Colonic mucosa (tissue), 4 donors: ENCODE data around the gene ARPC2. TPM values are rescaled to one million over a fixed set of nuclear protein-coding genes. Genes with fewer than 3 reads are reported as not detected.
A peak's percentile ranks its signal among the peaks of the same experiment; 100 is the strongest.

Source experiments
- DNase-seq: peaks from one replicate; pipeline ENCODE4 v3.0.0-alpha.2; 2020
- H3K27ac ChIP-seq: fragments of 200-600 bp; one replicate; pipeline ENCODE4 v1.8.0; 2021
- H3K27me3 ChIP-seq: fragments of 200-600 bp; one replicate; pipeline ENCODE4 v1.8.0; 2021
- H3K36me3 ChIP-seq: fragments of 200-600 bp; one replicate; pipeline ENCODE4 v1.8.0; 2021
- H3K4me1 ChIP-seq: fragments of 200-600 bp; one replicate; pipeline ENCODE4 v1.8.0; 2021; ENCODE audit warnings: mild to moderate bottlenecking
- H3K4me3 ChIP-seq: fragments of 200-600 bp; one replicate; pipeline ENCODE4 v1.8.0; 2021
- H3K9ac ChIP-seq, 2 donors: one replicate each; pipeline ENCODE4 v1.7.0; 2013; ENCODE audit warnings: control low read depth in 2 of 2, low read depth in 2 of 2, low read length in 2 of 2
- H3K9me3 ChIP-seq: fragments of 200-600 bp; one replicate; pipeline ENCODE4 v1.8.0; 2021
- CTCF ChIP-seq: fragments of 200-600 bp; IDR thresholded peaks from one replicate; pipeline ENCODE4 v1.8.0; 2022; ENCODE audit warnings: antibody characterized with exemption, mild to moderate bottlenecking
- intact Hi-C: fragments of 100-400 bp; cut with DNase I; formaldehyde crosslinking; loops from one replicate; pipeline ENCODE4 v1.14.1; 2022
- total RNA-seq, 2 donors: library from RNA; stranded (reverse); fragmentation: NEBNext Ultra II Directional in 1 of 2; extraction: Animal tissue kit (Norgen Biotek cat#: 25700) in 1 of 2; gene quantifications; one replicate each; pipeline ENCODE4 v1.2.1, GENCODE V29; 2021
- donor health status: healthy.
- donor health status: DM: no; HTN: no; CAD: no.
- donor health status: DM: no; HTN: no; CAD: no.

The ARPC2 gene
- total RNA-seq, 2 donors from 2014 or later = 282 to 346 TPM

- no peak overlapping the region for H3K27ac ChIP-seq
- no peak for DNase-seq
Observed at GRCh38 chr2:218266316-218266979, 49.5 kb downstream of the ARPC2 start.

DNA sequence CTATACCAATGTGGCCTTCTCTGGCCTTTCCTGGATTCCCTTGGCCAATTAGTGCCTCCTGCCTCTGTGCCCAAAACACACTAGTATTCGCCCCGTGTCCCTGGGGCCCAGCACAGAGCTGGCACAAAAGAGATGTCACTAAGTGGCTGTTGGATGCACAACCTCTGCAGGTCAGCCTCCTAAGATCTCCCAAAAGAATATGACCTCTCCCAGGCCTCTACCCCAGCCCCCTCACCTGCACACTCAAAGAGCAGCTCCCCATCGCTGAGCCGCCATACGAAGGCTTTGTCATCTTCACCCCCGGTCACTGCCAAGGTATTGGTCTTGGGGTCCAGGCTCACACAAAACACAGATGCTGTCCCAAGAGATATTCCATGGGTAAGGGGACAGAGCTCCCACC, 50.3 kb downstream of the ARPC2 start:
- DNase-seq = no peak
- H3K36me3 ChIP-seq = no peaks in the 10 kb centered on the region
- H3K9me3 ChIP-seq = no peaks in the 10 kb centered on the region
- intact Hi-C loops = no loop called here
- no peaks in the 10 kb centered on the region for H3K27me3 ChIP-seq
- no peak overlapping the region for H3K27ac ChIP-seq
- H3K4me3 ChIP-seq = no peak overlapping the region
- H3K9ac ChIP-seq = no peak overlapping the region
- TF ChIP-seq CTCF = no peak
- H3K4me1 ChIP-seq = peaks cover 24% of the 10 kb centered on the region

More at GRCh38 chr2:218266316-218266979, 49.5 kb downstream of the ARPC2 start:
- no peaks in the 10 kb centered on the region for H3K9me3 ChIP-seq
- no peak overlapping the region for H3K9ac ChIP-seq
- no peak for TF ChIP-seq CTCF
- H3K4me3 ChIP-seq = no peak overlapping the region
- H3K27me3 ChIP-seq = no peaks in the 10 kb centered on the region
- no peaks in the 10 kb centered on the region for H3K36me3 ChIP-seq
- peaks cover 21% of the 10 kb centered on the region for H3K4me1 ChIP-seq
- intact Hi-C loops = no loop called here

DNA sequence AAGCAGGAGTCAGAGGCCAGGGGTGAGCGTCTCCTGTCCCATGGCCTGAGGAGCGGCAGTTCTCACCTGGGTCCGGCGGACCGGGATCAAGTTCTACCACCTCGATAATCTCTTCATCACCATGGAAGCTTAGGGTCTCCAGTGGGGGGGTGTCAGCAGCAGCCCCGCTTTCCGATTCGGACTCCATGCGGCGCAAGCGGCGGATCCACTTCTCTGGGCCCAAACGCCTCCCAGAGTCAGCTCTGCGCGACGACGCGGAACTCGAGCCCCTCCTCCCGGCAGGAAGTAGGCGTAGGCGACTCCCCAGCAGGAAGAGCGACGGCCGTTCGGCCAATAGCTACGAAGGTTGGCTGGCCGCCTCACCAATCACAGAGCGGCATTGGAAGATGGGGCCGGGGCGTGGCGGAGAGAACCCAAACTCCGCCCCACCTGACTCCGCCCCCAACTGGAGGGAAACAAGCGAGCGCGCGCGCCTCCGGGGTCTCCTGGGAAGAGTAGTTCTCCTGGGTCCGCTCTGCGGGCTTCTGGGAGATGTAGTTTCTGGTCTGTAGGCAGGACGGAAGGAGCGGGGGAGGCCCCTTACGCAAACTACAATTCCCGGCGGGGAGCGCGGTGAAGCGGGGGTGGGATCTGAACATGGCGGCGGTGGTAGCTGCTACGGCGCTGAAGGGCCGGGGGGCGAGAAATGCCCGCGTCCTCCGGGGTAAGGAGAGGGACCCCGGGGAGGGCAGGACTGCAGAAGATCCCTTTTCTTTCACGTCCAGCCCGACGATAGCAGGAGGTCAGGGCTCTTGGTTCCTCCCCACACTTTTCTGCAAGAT, 53.1 kb downstream of the ARPC2 start, which contains the start of the genes AAMP and PNKD:
TSS of gene AAMP (minus strand) at position 238 of the 821 bp plus-strand sequence. CDS start at position 187, 51 bp downstream.
TSS of gene PNKD (plus strand) at position 620 of the 821 bp plus-strand sequence. CDS start at position 637, 17 bp downstream.
- Histone ChIP-seq H3K27ac (peak within 1 kb of the TSS; percentile 82), H3K4me1 (peaks cover 23% of the 10 kb centered on the region), H3K27me3 (no peaks in the 10 kb centered on the region), H3K9me3 (no peaks in the 10 kb centered on the region), H3K9ac (peak within 1 kb of the TSS; percentile 91 to 95), H3K36me3 (peaks cover 5% of the 10 kb centered on the region), H3K4me3 (peak within 1 kb of the TSS; percentile 81)
- peak; percentile 100 for DNase-seq
- intact Hi-C loops = no loop called here
- TF ChIP-seq CTCF = peak; percentile 20

GRCh38 chr2:218270721-218271486, 53.9 kb downstream of the ARPC2 start:
- Histone ChIP-seq H3K27me3 (no peaks in the 10 kb centered on the region), H3K4me3 (peak overlapping the region; percentile 81), H3K9me3 (no peaks in the 10 kb centered on the region), H3K9ac (peak overlapping the region; percentile 68 to 95), H3K27ac (peak overlapping the region; percentile 82), H3K4me1 (peaks cover 24% of the 10 kb centered on the region), H3K36me3 (peaks cover 13% of the 10 kb centered on the region)
- DNase-seq = no peak
- intact Hi-C loops = no loop called here
- no peak for TF ChIP-seq CTCF

GRCh38 chr2:218271487-218271797, 54.5 kb downstream of the ARPC2 start:
- H3K4me1 ChIP-seq = peaks cover 24% of the 10 kb centered on the region
- peak overlapping the region; percentile 81 for H3K4me3 ChIP-seq
- no peaks in the 10 kb centered on the region for H3K27me3 ChIP-seq
- no peak for TF ChIP-seq CTCF
- peak; percentile 71 for DNase-seq
- intact Hi-C loops = no loop called here
- peak overlapping the region; percentile 82 for H3K27ac ChIP-seq
- peak overlapping the region; percentile 68 to 95 for H3K9ac ChIP-seq
- H3K9me3 ChIP-seq = no peaks in the 10 kb centered on the region
- peaks cover 17% of the 10 kb centered on the region for H3K36me3 ChIP-seq
